HepG2 (cell line): Measurements from ENCODE around the gene IRS2. TPM values are rescaled to one million over a fixed set of nuclear protein-coding genes. Genes with fewer than 3 reads are reported as not detected.

Experiments used
- ATAC-seq: fragments of 200-7000 bp; cut with Tn5 transposase; 3 replicates; pipeline ENCODE4 v1.9.1; 2020; ENCODE audit warnings: mild to moderate bottlenecking, moderate library complexity
- BruUV-seq: library from RNA; stranded (reverse); fragments of 400-500 nt; replicated peaks from 2 replicates; lab custom pipeline; 2021; lab: Mats Ljungman, UMichigan
- CTCF ChIA-PET: fragments of 300-600 bp; formaldehyde crosslinking; extraction: SDS; loops from one replicate; lab custom pipeline; 2021; ENCODE audit warnings: low total read pairs, inconsistent platforms, low intra/inter-chr PET ratio; lab: Yijun Ruan, JAX
- POLR2A ChIA-PET: fragments of 350-600 bp; sonication (Branson Sonifier 250); formaldehyde crosslinking; loops from one replicate; lab custom pipeline; 2020; ENCODE audit warnings: antibody characterized with exemption, inconsistent platforms; lab: Yijun Ruan, JAX
- DNase-seq: peaks from one replicate; pipeline ENCODE4 v3.0.0-alpha.2; 2015; ENCODE audit warnings: low spot score
- FAIRE-seq: peaks from 3 replicates; lab custom pipeline; 2011; peaks lifted over from hg19 to GRCh38; lab: Jason Lieb, UNC
- H2AFZ ChIP-seq: one replicate; pipeline ENCODE4 v1.6.1; 2011; ENCODE audit warnings: low read length, inconsistent platforms
- H3K27ac ChIP-seq: fragments of 300-600 bp; 3 replicates; pipeline ENCODE4 v1.8.0; 2011; ENCODE audit warnings: mixed run types, mild to moderate bottlenecking, mixed read lengths, low read length, inconsistent platforms; ENCODE audit not compliant: insufficient read depth; ENCODE audit errors: extremely low read length
- H3K27me3 ChIP-seq, 2 experiments: fragments of 200-600 bp in 1 of 2; 2 replicates in 1 of 2; 3 replicates in 1 of 2; pipeline versions ENCODE4 v1.6.0 to v1.8.0; 2011; ENCODE audit warnings: low read length in 2 of 2, mild to moderate bottlenecking in 2 of 2, moderate library complexity in 2 of 2, inconsistent platforms in 1 of 2; ENCODE audit not compliant: insufficient read depth in 2 of 2, control insufficient read depth in 1 of 2
- H3K36me3 ChIP-seq, 2 experiments: fragments of 200-600 bp in 1 of 2; replicated peaks in 1 of 2; 2 replicates in 1 of 2; 3 replicates in 1 of 2; pipeline versions ENCODE4 v1.5.1 to v1.8.0; 2011; ENCODE audit warnings: low read length in 2 of 2, inconsistent platforms in 1 of 2; ENCODE audit not compliant: insufficient read depth in 2 of 2, control insufficient read depth in 1 of 2
- H3K4me1 ChIP-seq: 2 replicates; pipeline ENCODE4 v1.5.1; 2012; ENCODE audit warnings: low read length, inconsistent platforms; ENCODE audit not compliant: insufficient read depth
- H3K4me2 ChIP-seq: 2 replicates; pipeline ENCODE4 v1.6.0; 2011; ENCODE audit warnings: low read depth, low read length, inconsistent platforms
- H3K4me3 ChIP-seq, 3 experiments: fragments of 200-600 bp in 1 of 3; sonication (generic), shearing (Covaris generic) in 1 of 3; replicated peaks in 1 of 3; 2 replicates each; pipeline ENCODE4 v1.5.1; 2011 to 2016; ENCODE audit warnings: low read length in 3 of 3, inconsistent platforms in 2 of 3, low read depth in 2 of 3, mild to moderate bottlenecking in 2 of 3, control low read depth in 1 of 3, mixed read lengths in 1 of 3; ENCODE audit not compliant: insufficient read depth in 1 of 3
- H3K79me2 ChIP-seq: one replicate; pipeline ENCODE4 v1.6.1; 2011; ENCODE audit warnings: low read length, inconsistent platforms; ENCODE audit not compliant: insufficient read depth
- H3K9ac ChIP-seq: 2 replicates; pipeline ENCODE4 v1.6.0; 2011; ENCODE audit warnings: mild to moderate bottlenecking, low read depth, low read length, inconsistent platforms; ENCODE audit not compliant: insufficient read depth
- H3K9me3 ChIP-seq: 2 replicates; pipeline ENCODE4 v1.5.1; 2012; ENCODE audit warnings: mild to moderate bottlenecking, low read length
- H4K20me1 ChIP-seq: 2 replicates; pipeline ENCODE4 v1.6.0; 2011; ENCODE audit warnings: inconsistent platforms, mild to moderate bottlenecking, low read length, moderate library complexity; ENCODE audit not compliant: insufficient read depth
- FOSL2 ChIP-seq: sonication (generic); formaldehyde crosslinking; IDR thresholded peaks from 2 replicates; pipeline ENCODE4 v1.4.0; 2020; ENCODE audit warnings: missing genetic modification reagents
- LCORL ChIP-seq, 2 experiments: fragments of 450-650 bp in 1 of 2; sonication (generic) in 1 of 2; formaldehyde crosslinking in 1 of 2; IDR thresholded peaks; 2 replicates each; pipeline versions ENCODE4 v1.5.0 to v1.6.1; 2017 to 2020; ENCODE audit warnings: antibody characterized with exemption in 1 of 2, missing genetic modification reagents in 1 of 2
- ZFP1 ChIP-seq: IDR thresholded peaks from 2 replicates; pipeline ENCODE4 v1.6.1; 2016
- ZMYM2 ChIP-seq: sonication (generic); formaldehyde crosslinking; IDR thresholded peaks from 2 replicates; pipeline ENCODE4 v1.8.0; 2022; ENCODE audit warnings: mild to moderate bottlenecking, missing genetic modification reagents
- ZNF235 ChIP-seq: sonication (generic); formaldehyde crosslinking; IDR thresholded peaks from 2 replicates; pipeline ENCODE4 v1.8.1; 2023; ENCODE audit warnings: mild to moderate bottlenecking, missing genetic modification reagents, borderline replicate concordance
- ZNF639 ChIP-seq: conservative IDR thresholded peaks from 2 replicates; pipeline ENCODE4 v1.6.1; 2018; ENCODE audit warnings: missing genetic modification reagents
- ZNF652 ChIP-seq: IDR thresholded peaks from 2 replicates; pipeline ENCODE4 v1.6.1; 2016; ENCODE audit warnings: low read depth, borderline replicate concordance
- WGBS: methylation state at CpG from one replicate; pipeline ENCODE4 v1.1.6; 2017; ENCODE audit warnings: low lambda C conversion rate; 5-methylcytosine and 5-hydroxymethylcytosine counted together
- in situ Hi-C: cut with HindIII; loops from 2 replicates; pipeline ENCODE4 v1.10.0; 2017; ENCODE audit warnings: low pct_unique_long_range_greater_than_20kb; ENCODE audit not compliant: extremely low pct_ligation_motif_present
- intact Hi-C: fragments of 100-400 bp; cut with micrococcal nuclease; formaldehyde crosslinking; loops from one replicate; pipeline ENCODE4 v1.10.0; 2022; ENCODE audit not compliant: unreplicated experiment
- polyA plus RNA-seq, 8 experiments: library from polyadenylated mRNA; depleted of rRNA in 3 of 8; stranded (reverse) in 7 of 8; unstranded in 1 of 8; fragments of >200 nt; fragmentation: Illumina TruSeq in 4 of 8; extraction: Trizol in 4 of 8; gene quantifications; 2 replicates each; pipeline versions ENCODE4 v1.2.1 to v1.2.3, GENCODE V29; 2011 to 2016; ENCODE audit warnings: low read depth in 4 of 8, missing spikeins in 1 of 8, mixed read lengths in 1 of 8; ENCODE audit not compliant: insufficient read depth in 1 of 8
- total RNA-seq, 5 experiments: library from RNA; depleted of rRNA; stranded (reverse); fragments of >200 nt; fragmentation: Illumina TruSeq; extraction: Trizol; gene quantifications; 2 replicates each; pipeline ENCODE4 v1.2.3, GENCODE V29; 2016; ENCODE audit warnings: low read depth in 1 of 5
- TF ChIP-seq, protein P1 (sequence below): sonication (generic); formaldehyde crosslinking; IDR thresholded peaks from 2 replicates; pipeline ENCODE4 v1.5.0; 2020; ENCODE audit warnings: missing genetic modification reagents

IRS2 gene
- total and polyA plus RNA-seq, 2 of the 13 experiments (the other 11 are each of a cell fraction or from before 2014, with no cell fraction given), result 0.02 to 0.04 TPM

GRCh38 chr13:109725297-109725696 is 61.1 kb downstream of the IRS2 start:
- Histone ChIP-seq H3K9ac (no peak overlapping the region), H3K4me3 (no peak overlapping the region)
- POLR2A ChIA-PET, result no interaction called here
- TF ChIP-seq FOSL2 (no peak), LCORL (IDR thresholded peaks at IDR 0.05) (no peak), LCORL (CRISPR knock-in tag; IDR thresholded peaks at IDR 0.05) (no peak), ZNF652 (no peak), ZMYM2 (CRISPR knock-in tag) (no peak), ZFP1 (CRISPR knock-in tag) (no peak), ZNF639 (CRISPR knock-in tag) (no peak), ZNF235 (no peak)
- TF ChIP-seq, protein P1, sequence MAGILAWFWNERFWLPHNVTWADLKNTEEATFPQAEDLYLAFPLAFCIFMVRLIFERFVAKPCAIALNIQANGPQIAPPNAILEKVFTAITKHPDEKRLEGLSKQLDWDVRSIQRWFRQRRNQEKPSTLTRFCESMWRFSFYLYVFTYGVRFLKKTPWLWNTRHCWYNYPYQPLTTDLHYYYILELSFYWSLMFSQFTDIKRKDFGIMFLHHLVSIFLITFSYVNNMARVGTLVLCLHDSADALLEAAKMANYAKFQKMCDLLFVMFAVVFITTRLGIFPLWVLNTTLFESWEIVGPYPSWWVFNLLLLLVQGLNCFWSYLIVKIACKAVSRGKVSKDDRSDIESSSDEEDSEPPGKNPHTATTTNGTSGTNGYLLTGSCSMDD (CRISPR knock-in tag), result no peak
- TF ChIP-seq, all 625 proteins: peak for 0
- Histone ChIP-seq H3K79me2 (no peaks in the 10 kb centered on the region), H3K4me2 (no peak overlapping the region), H3K27ac (no peak overlapping the region), H2AFZ (no peak overlapping the region), H3K27me3 (peaks cover 0 to 19% of the 10 kb centered on the region in 2 experiments; a peak in 2 of 5 replicates), H3K4me1 (peaks cover 13% of the 10 kb centered on the region), H4K20me1 (no peaks in the 10 kb centered on the region), H3K9me3 (no peaks in the 10 kb centered on the region), H3K36me3 (no peaks in the 10 kb centered on the region)
- FAIRE-seq, result no peak
- BruUV-seq, result no TSS peak
- in situ Hi-C loops (no loop called here), intact Hi-C loops (no loop called here)
- DNase-seq, result no peak
- CTCF ChIA-PET, result no interaction called here
- ATAC-seq, result no peak
- WGBS, result 7% methylated on average over 4 of the region's 4 CpGs
